HFFc6 (cell line): ENCODE data around the gene GLI3. TPM values are rescaled to one million over a fixed set of nuclear protein-coding genes. Genes with fewer than 3 reads are reported as not detected.

ENCODE experiments used
- DNase-seq: peaks from one replicate; pipeline ENCODE4 v3.0.0-alpha.2; 2018
- H3K27ac Mint-ChIP-seq: 2 replicates; pipeline ENCODE4 v1.8.0; 2020; ENCODE audit warnings: mild to moderate bottlenecking, mixed read lengths
- H3K27me3 Mint-ChIP-seq: 2 replicates; pipeline ENCODE4 v1.8.0; 2021; ENCODE audit warnings: mild to moderate bottlenecking, moderate library complexity, mixed read lengths; ENCODE audit not compliant: insufficient read depth
- H3K36me3 Mint-ChIP-seq: 2 replicates; pipeline ENCODE4 v1.8.0; 2021; ENCODE audit warnings: low read depth, mixed read lengths
- H3K4me1 Mint-ChIP-seq: 2 replicates; pipeline ENCODE4 v1.8.0; 2020; ENCODE audit warnings: low read depth, mixed read lengths
- H3K4me3 Mint-ChIP-seq: 2 replicates; pipeline ENCODE4 v1.8.0; 2020; ENCODE audit warnings: mild to moderate bottlenecking, moderate library complexity, mixed read lengths
- H3K9me3 Mint-ChIP-seq: 2 replicates; pipeline ENCODE4 v1.8.0; 2020; ENCODE audit warnings: mild to moderate bottlenecking, mixed read lengths
- CTCF ChIP-seq: fragments of 200-600 bp; sonication (generic); IDR thresholded peaks from 2 replicates; pipeline ENCODE4 v1.5.0; 2021; ENCODE audit warnings: antibody characterized with exemption, mild to moderate bottlenecking
- total RNA-seq, 6 experiments: library from RNA; stranded (reverse); fragmentation: NEBNext Ultra II Directional; extraction: Animal tissue kit (Norgen Biotek cat#: 25700); gene quantifications; 2 replicates in 1 of 6; 3 replicates in 5 of 6; pipeline ENCODE4 v1.2.3, GENCODE V29; 2021

The GLI3 gene
- total RNA-seq, 6 experiments from 2014 or later, result 12.5 to 23.0 (median 21.7) TPM

- Mint-ChIP-seq H3K4me3 (no peak overlapping the region), H3K4me1 (peaks cover 35% of the 10 kb centered on the region), H3K27ac (no peak overlapping the region), H3K27me3 (peaks cover 3% of the 10 kb centered on the region; the same call in 1 of the 2 replicates), H3K9me3 (no peaks in the 10 kb centered on the region), H3K36me3 (no peaks in the 10 kb centered on the region)
- no peak for TF ChIP-seq CTCF
- peak; percentile 60 for DNase-seq
Measured at GRCh38 chr7:42254217-42254616, 17.2 kb upstream of the GLI3 start.

GRCh38 chr7:42253316-42253715, 16.3 kb upstream of the GLI3 start:
- no peaks in the 10 kb centered on the region for H3K9me3 Mint-ChIP-seq
- peak; percentile 42 for DNase-seq
- peaks cover 3% of the 10 kb centered on the region; the same call in 1 of the 2 replicates for H3K27me3 Mint-ChIP-seq
- peaks cover 35% of the 10 kb centered on the region for H3K4me1 Mint-ChIP-seq
- no peak for TF ChIP-seq CTCF
- H3K36me3 Mint-ChIP-seq, result no peaks in the 10 kb centered on the region
- H3K4me3 Mint-ChIP-seq, result no peak overlapping the region; the same call in 1 of the 2 replicates
- no peak overlapping the region for H3K27ac Mint-ChIP-seq

GRCh38 chr7:42250411-42250810, 13.4 kb upstream of the GLI3 start:
- H3K27ac Mint-ChIP-seq, result no peak overlapping the region
- peaks cover 58% of the 10 kb centered on the region for H3K4me1 Mint-ChIP-seq
- no peak overlapping the region for H3K4me3 Mint-ChIP-seq
- no peak for DNase-seq
- no peaks in the 10 kb centered on the region for H3K36me3 Mint-ChIP-seq
- H3K9me3 Mint-ChIP-seq, result no peaks in the 10 kb centered on the region
- peaks cover 3% of the 10 kb centered on the region; the same call in 1 of the 2 replicates for H3K27me3 Mint-ChIP-seq
- no peak for TF ChIP-seq CTCF

- H3K27ac Mint-ChIP-seq, result no peak overlapping the region
- no peaks in the 10 kb centered on the region for H3K36me3 Mint-ChIP-seq
- peaks cover 3% of the 10 kb centered on the region; the same call in 1 of the 2 replicates for H3K27me3 Mint-ChIP-seq
- DNase-seq, result no peak
- no peak overlapping the region for H3K4me3 Mint-ChIP-seq
- TF ChIP-seq CTCF, result no peak
- no peaks in the 10 kb centered on the region for H3K9me3 Mint-ChIP-seq
- H3K4me1 Mint-ChIP-seq, result peaks cover 53% of the 10 kb centered on the region
Measured at GRCh38 chr7:42248579-42248978, 11.6 kb upstream of the GLI3 start.

- Mint-ChIP-seq H3K36me3 (no peaks in the 10 kb centered on the region), H3K4me1 (peaks cover 44% of the 10 kb centered on the region), H3K9me3 (no peaks in the 10 kb centered on the region), H3K27me3 (peaks cover 5% of the 10 kb centered on the region), H3K4me3 (peak overlapping the region; percentile 44; the same call in 1 of the 2 replicates), H3K27ac (peak overlapping the region; percentile 55)
- peak; percentile 64 for DNase-seq
- TF ChIP-seq CTCF, result peak; percentile 61
Measured at GRCh38 chr7:42247301-42247700, 10.3 kb upstream of the GLI3 start.

GRCh38 chr7:42244828-42245227, 7.8 kb upstream of the GLI3 start:
- Mint-ChIP-seq H3K9me3 (no peaks in the 10 kb centered on the region), H3K27me3 (peaks cover 3% of the 10 kb centered on the region), H3K4me3 (no peak overlapping the region), H3K27ac (peak overlapping the region; percentile 12; the same call in 1 of the 2 replicates), H3K4me1 (peaks cover 46% of the 10 kb centered on the region), H3K36me3 (no peaks in the 10 kb centered on the region)
- peak; percentile 55 for DNase-seq
- TF ChIP-seq CTCF, result no peak
